ENCODE results near the gene C1orf141.
A peak's percentile ranks its signal among the peaks of the same experiment; 100 is the strongest.

C1orf141 gene

DNA sequence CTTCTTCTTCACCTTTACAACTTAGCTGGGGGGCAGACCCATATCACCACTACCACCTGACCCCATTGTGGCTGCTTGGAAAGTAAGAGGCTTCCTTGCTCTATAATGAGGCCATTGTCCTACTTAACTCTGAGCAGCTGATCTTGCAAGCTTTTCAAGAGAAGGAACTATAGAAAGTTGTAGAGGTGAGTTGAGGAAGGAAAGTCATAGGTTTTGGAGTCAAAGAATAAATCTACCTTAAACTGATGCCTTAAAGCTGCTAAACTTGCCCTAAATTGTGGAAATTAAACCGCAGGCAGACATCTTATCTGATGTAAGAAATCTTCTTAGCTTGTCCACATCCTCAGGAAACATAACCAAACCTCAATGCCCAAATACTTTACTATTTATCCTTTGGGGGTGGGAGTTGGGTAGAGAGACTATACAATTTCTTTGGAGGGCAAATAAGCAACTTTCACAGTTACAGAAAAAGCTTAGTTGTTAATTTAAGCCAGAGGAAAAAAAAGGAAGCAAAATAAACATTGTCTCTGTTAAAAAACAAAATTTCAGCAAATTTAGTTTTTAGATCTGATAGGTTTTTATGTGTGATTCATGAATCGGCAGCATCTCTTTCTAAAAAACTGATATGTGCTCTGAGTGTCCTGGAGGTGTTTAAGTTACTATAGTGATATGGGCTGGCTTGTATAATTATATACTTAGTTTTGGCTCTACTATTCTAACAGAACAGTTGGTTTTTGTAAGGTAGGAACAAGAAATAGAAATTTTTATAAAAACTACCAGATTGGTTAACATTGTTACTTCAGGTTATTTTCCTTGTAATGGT lies 36.2 kb upstream of the C1orf141 start:
- H3K4me1 Mint-ChIP-seq: no peaks in the 10 kb centered on the region
- H3K27me3 Mint-ChIP-seq (ENCODE audit: low read depth): peaks cover 4% of the 10 kb centered on the region
- H3K4me3 Mint-ChIP-seq: no peak overlapping the region
- no peak for TF ChIP-seq CTCF (IDR thresholded peaks at IDR 0.05; ENCODE audit: unreplicated experiment in 3 of 3)
- peaks cover under 1% of the 10 kb centered on the region for H3K9me3 Mint-ChIP-seq
- H3K36me3 Mint-ChIP-seq (ENCODE audit: low read depth): no peaks in the 10 kb centered on the region
- peak overlapping the region in 1 of 3 experiments; percentile 15 for H3K27ac Mint-ChIP-seq

DNA sequence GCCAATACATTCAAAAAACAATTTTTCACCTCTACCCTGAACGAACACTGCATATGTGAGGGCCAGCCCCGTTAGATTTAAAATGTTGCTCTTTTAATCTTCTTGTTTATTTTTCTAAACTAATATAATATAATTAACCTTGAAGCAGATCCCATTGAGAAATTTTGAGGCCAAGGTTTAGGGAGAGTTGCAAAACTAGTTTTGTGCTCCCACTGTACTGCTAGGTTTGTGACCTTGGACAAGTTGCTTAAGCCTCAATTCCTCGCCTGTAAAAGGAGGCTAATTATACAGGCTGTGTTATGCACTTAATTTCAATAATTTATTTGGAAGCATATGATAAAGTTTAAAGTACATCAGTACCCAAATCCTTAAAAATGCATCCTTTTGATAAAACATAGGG lies 35.2 kb upstream of the C1orf141 start:
- TF ChIP-seq CTCF (IDR thresholded peaks at IDR 0.05; ENCODE audit: unreplicated experiment in 3 of 3): no peak
- peak overlapping the region in 1 of 3 experiments; percentile 78 for H3K27ac Mint-ChIP-seq
- H3K36me3 Mint-ChIP-seq (ENCODE audit: low read depth): no peaks in the 10 kb centered on the region
- peaks cover 2% of the 10 kb centered on the region for H3K27me3 Mint-ChIP-seq (ENCODE audit: low read depth)
- H3K4me1 Mint-ChIP-seq: no peaks in the 10 kb centered on the region
- no peak overlapping the region for H3K4me3 Mint-ChIP-seq
- H3K9me3 Mint-ChIP-seq: no peaks in the 10 kb centered on the region

DNA sequence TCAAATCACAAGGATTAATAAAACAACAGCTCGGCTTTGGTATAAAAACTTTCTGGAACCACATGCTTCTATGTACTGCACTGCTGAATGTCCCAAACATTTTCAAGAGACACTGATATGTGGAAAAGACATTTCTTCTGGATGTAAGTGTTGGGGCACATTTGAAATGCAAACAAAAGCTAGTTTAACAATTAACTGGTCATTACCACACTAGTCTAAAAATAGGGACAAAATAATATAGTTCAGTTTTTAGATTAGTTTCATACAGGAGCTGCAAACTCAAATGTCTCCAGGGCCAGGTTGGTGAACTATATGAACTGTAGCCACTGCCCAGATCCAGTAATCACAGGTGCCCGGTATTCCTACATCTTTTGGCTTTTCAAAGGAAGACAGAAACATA lies 34.7 kb upstream of the C1orf141 start:
- Mint-ChIP-seq H3K27ac (peak overlapping the region in 1 of 3 experiments; percentile 78), H3K27me3 (ENCODE audit: low read depth) (no peaks in the 10 kb centered on the region), H3K4me1 (no peaks in the 10 kb centered on the region), H3K9me3 (no peaks in the 10 kb centered on the region), H3K36me3 (ENCODE audit: low read depth) (no peaks in the 10 kb centered on the region), H3K4me3 (no peak overlapping the region)
- TF ChIP-seq CTCF (IDR thresholded peaks at IDR 0.05; ENCODE audit: unreplicated experiment in 3 of 3): no peak

DNA sequence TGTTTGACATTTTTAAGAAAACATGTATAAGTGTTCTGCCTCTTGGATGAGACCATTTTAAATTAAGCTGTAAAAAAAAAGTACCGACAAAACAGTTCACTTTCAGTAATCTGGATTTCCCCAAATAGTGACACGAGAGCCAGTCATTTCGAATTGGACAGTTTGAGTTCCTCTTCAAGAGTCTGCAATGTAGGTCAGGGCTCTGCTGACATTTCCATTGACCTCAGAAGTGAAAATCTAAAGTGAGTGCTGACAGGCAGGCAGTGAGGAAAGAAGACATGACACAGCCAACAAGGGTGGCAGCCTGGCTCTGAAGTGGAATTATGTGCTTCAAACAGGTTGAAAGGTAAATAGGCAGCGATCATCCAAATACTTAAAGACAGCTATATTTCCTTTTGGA lies 31.4 kb upstream of the C1orf141 start, which contains the start of gene IL23R:
IL23R (plus strand) TSS at position 259 of the 400 bp plus-strand sequence. CDS start 1,667 bp downstream, outside the sequence.
- no peaks in the 10 kb centered on the region for H3K36me3 Mint-ChIP-seq (ENCODE audit: low read depth)
- no peaks in the 10 kb centered on the region for H3K4me1 Mint-ChIP-seq
- H3K4me3 Mint-ChIP-seq: no peak within 1 kb of the TSS
- H3K27ac Mint-ChIP-seq: no peak within 1 kb of the TSS
- TF ChIP-seq CTCF (IDR thresholded peaks at IDR 0.05; ENCODE audit: unreplicated experiment in 3 of 3): no peak
- H3K27me3 Mint-ChIP-seq (ENCODE audit: low read depth): no peaks in the 10 kb centered on the region
- H3K9me3 Mint-ChIP-seq: no peaks in the 10 kb centered on the region

DNA sequence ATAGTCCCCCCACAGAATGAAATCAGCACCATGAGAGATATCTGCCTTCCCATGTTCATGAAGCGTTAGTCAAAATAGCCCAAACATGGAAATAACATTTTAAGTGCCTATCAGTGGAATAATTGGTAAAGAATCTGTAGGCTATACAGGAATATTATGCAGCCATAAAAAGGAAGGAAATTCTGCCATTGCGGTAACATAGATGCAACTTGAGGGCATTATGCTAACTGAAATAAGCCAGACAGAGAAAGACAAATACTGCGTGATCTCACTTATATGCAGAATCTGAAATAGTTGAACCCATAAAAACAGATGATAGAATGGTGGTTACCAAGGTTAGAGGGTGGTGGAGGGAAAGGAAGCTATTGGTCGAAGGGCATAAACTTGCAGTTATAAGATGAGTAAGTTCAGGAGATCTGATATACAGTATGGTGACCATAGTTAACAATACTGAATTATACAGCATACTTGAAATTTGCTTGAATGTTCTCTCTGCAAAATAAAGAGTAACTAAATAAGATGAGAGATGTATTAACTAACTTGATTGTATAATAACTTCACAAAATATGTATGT lies 30.8 kb upstream of the C1orf141 start:
- no peak overlapping the region for H3K27ac Mint-ChIP-seq
- no peak overlapping the region for H3K4me3 Mint-ChIP-seq
- H3K4me1 Mint-ChIP-seq: no peaks in the 10 kb centered on the region
- H3K36me3 Mint-ChIP-seq (ENCODE audit: low read depth): no peaks in the 10 kb centered on the region
- no peak for TF ChIP-seq CTCF (IDR thresholded peaks at IDR 0.05; ENCODE audit: unreplicated experiment in 3 of 3)
- H3K9me3 Mint-ChIP-seq: no peaks in the 10 kb centered on the region
- no peaks in the 10 kb centered on the region for H3K27me3 Mint-ChIP-seq (ENCODE audit: low read depth)
